HG02840 (cell line): ENCODE measurements around the gene GPATCH4.
"Not testable (repeated sequence)": the region's sequence is repeated elsewhere in the genome, so short reads cannot be mapped to it uniquely, and the experiment has no call there.

Experiments used
- ATAC-seq: cut with Tn5 transposase; IDR thresholded peaks from one replicate; pipeline ENCODE4 v1.9.1; 2021; ENCODE audit warnings: mild to moderate bottlenecking, moderate library complexity, moderate number of reproducible peaks; ENCODE audit not compliant: unreplicated experiment, low FRiP score

Gene GPATCH4

GRCh38 chr1:156601122-156601830 is at the start of gene GPATCH4:
Gene GPATCH4 (minus strand): TSS chr1:156601479.
- ATAC-seq, result no peak

GRCh38 chr1:156648951-156649350 is 47.7 kb upstream of the GPATCH4 start:
- ATAC-seq, result no peak

- ATAC-seq, result no peak
Observed at GRCh38 chr1:156648496-156648895, 47.2 kb upstream of the GPATCH4 start.

GRCh38 chr1:156647351-156647750 is 46.1 kb upstream of the GPATCH4 start:
- no peak for ATAC-seq

- no peak for ATAC-seq
Observed at GRCh38 chr1:156646738-156647211, 45.5 kb upstream of the GPATCH4 start.

- ATAC-seq, result no peak
Observed at GRCh38 chr1:156645666-156646065, 44.4 kb upstream of the GPATCH4 start.

GRCh38 chr1:156645056-156645455 is 43.8 kb upstream of the GPATCH4 start:
- ATAC-seq, result no peak

- no peak for ATAC-seq
Observed at GRCh38 chr1:156644640-156645039, 43.4 kb upstream of the GPATCH4 start.

GRCh38 chr1:156644146-156644545 is 42.9 kb upstream of the GPATCH4 start:
- no peak for ATAC-seq

- no peak for ATAC-seq
Observed at GRCh38 chr1:156643778-156644092, 42.5 kb upstream of the GPATCH4 start.

- ATAC-seq, result no peak
Observed at GRCh38 chr1:156643049-156643777, 41.9 kb upstream of the GPATCH4 start.

GRCh38 chr1:156642265-156643048 is 41.2 kb upstream of the GPATCH4 start:
- no peak for ATAC-seq

GRCh38 chr1:156641761-156642264 is 40.5 kb upstream of the GPATCH4 start, which contains the start of gene BCAN:
Gene BCAN (plus strand): TSS chr1:156642117. CDS start chr1:156646055, 3,938 bp downstream.
- no peak for ATAC-seq

GRCh38 chr1:156640842-156641706 is 39.8 kb upstream of the GPATCH4 start:
- no peak for ATAC-seq

- no peak for ATAC-seq
Observed at GRCh38 chr1:156639601-156640101, 38.4 kb upstream of the GPATCH4 start.

- ATAC-seq, result no peak
Observed at GRCh38 chr1:156638189-156638985, 37.1 kb upstream of the GPATCH4 start.

- ATAC-seq, result no peak
Observed at GRCh38 chr1:156632355-156632754, 31.1 kb upstream of the GPATCH4 start.

- ATAC-seq, result not testable (repeated sequence)
Observed at GRCh38 chr1:156631152-156631551, 29.9 kb upstream of the GPATCH4 start.
